ENCODE results near the gene SPSB4. TPM values are rescaled to one million over a fixed set of nuclear protein-coding genes. Genes with fewer than 3 reads are reported as not detected.
A peak's percentile ranks its signal among the peaks of the same experiment; 100 is the strongest.

SPSB4 gene
- total RNA-seq, 1 donor from 2014 or later, result 2.2 TPM

DNA sequence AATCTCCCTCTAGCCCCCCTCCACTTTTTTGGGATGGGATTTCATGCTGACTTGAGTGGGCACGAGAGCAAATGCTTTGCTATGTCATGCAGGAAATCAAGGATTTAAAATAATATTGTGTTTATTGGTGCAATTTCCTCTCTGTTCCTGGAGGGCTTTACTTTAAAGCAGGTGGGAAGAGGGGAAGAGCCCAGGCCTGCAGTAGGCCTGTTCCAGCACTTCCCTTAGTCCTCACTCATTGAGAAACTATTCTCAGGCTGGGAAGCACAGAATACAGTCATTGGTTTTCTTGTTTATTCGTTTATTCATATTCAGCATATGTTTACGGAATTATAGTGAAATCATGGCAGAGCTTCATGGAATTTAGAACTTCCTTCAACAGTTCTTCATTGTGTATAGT, 41.7 kb upstream of the SPSB4 start:
- no peaks in the 10 kb centered on the region for H3K9me3 ChIP-seq (ENCODE audit: insufficient read depth, low read depth, low read length)
- no peak overlapping the region for H3K27ac Mint-ChIP-seq (ENCODE audit: unreplicated experiment)
- H3K27ac ChIP-seq (ENCODE audit: low read depth, low read length), result no peak overlapping the region
- no peaks in the 10 kb centered on the region for H3K36me3 ChIP-seq (ENCODE audit: insufficient read depth, low read length)
- H4K20me1 ChIP-seq (ENCODE audit: insufficient read depth, low read length), result no peaks in the 10 kb centered on the region
- H3K4me1 ChIP-seq (ENCODE audit: insufficient read depth, low read length), result no peaks in the 10 kb centered on the region
- FAIRE-seq (no peak), DNase-seq (ENCODE audit: low read depth) (no peak)
- H2AFZ ChIP-seq (ENCODE audit: low read depth, low read length), result no peak overlapping the region
- H3K9me3 Mint-ChIP-seq (ENCODE audit: unreplicated experiment), result no peaks in the 10 kb centered on the region
- TF ChIP-seq EZH2 (IDR thresholded peaks at IDR 0.05; ENCODE audit: insufficient read depth, low read length), result no peak
- TF ChIP-seq, protein P1, sequence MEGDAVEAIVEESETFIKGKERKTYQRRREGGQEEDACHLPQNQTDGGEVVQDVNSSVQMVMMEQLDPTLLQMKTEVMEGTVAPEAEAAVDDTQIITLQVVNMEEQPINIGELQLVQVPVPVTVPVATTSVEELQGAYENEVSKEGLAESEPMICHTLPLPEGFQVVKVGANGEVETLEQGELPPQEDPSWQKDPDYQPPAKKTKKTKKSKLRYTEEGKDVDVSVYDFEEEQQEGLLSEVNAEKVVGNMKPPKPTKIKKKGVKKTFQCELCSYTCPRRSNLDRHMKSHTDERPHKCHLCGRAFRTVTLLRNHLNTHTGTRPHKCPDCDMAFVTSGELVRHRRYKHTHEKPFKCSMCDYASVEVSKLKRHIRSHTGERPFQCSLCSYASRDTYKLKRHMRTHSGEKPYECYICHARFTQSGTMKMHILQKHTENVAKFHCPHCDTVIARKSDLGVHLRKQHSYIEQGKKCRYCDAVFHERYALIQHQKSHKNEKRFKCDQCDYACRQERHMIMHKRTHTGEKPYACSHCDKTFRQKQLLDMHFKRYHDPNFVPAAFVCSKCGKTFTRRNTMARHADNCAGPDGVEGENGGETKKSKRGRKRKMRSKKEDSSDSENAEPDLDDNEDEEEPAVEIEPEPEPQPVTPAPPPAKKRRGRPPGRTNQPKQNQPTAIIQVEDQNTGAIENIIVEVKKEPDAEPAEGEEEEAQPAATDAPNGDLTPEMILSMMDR (IDR thresholded peaks at IDR 0.05; ENCODE audit: insufficient read depth, low read depth, low read length), result no peak
- H3K4me1 Mint-ChIP-seq (ENCODE audit: low read depth, unreplicated experiment), result peaks cover 2% of the 10 kb centered on the region
- no peak overlapping the region for H3K9ac ChIP-seq (ENCODE audit: low read length)
- no peak overlapping the region for H3K4me3 ChIP-seq (ENCODE audit: insufficient read depth, low read depth, low read length)
- no peak overlapping the region for H3K4me2 ChIP-seq (ENCODE audit: low read length)
- no peaks in the 10 kb centered on the region for H3K79me2 ChIP-seq (ENCODE audit: insufficient read depth, low read length)
- peaks cover 10% of the 10 kb centered on the region for H3K27me3 ChIP-seq (ENCODE audit: insufficient read depth, low read length)
- no peak overlapping the region for H3K4me3 Mint-ChIP-seq (ENCODE audit: unreplicated experiment)
- H3K36me3 Mint-ChIP-seq (ENCODE audit: low read depth, unreplicated experiment), result no peaks in the 10 kb centered on the region
- H3K27me3 Mint-ChIP-seq (ENCODE audit: low read depth, unreplicated experiment), result peaks cover 12% of the 10 kb centered on the region

DNA sequence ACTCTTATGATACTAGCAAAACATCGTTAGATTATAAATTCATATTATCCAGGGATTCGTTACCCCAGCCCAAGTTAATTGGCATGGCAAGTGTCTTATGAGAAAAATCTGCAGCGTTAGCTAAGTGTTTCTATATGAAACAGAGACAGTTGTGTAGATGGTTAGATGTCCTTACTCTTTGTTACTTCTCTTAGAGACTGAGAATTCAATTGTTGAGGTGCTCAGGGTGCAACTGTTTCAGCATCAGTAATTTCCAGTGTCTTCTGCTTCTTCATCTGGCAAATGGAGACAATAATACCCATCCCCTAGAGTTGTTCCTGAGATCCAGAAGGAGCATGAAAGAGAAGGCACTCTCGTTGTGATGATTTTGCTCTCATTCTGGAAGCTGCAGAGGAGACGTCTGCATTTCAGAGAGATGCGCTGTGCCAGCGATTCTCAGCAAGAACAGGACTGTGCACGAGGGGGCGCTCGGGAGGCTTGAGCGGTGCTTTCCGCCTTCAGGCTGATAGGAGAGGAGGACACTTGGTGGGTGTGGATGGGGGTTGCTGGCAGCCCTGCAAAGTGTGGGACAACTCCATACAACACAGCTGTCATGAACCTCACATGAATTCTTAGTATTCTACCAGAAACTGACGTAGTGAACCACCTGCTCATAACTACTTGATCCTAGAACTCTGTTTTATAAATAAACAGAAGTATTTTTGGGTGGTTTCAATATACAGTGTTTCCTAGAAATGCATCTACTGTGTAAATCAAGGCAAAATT, 39.7 kb upstream of the SPSB4 start:
- Mint-ChIP-seq H3K36me3 (ENCODE audit: low read depth, unreplicated experiment) (no peaks in the 10 kb centered on the region), H3K27ac (ENCODE audit: unreplicated experiment) (no peak overlapping the region), H3K4me3 (ENCODE audit: unreplicated experiment) (no peak overlapping the region), H3K9me3 (ENCODE audit: unreplicated experiment) (no peaks in the 10 kb centered on the region), H3K27me3 (ENCODE audit: low read depth, unreplicated experiment) (peaks cover 12% of the 10 kb centered on the region), H3K4me1 (ENCODE audit: low read depth, unreplicated experiment) (peaks cover 4% of the 10 kb centered on the region)
- no peak for TF ChIP-seq EZH2 (IDR thresholded peaks at IDR 0.05; ENCODE audit: insufficient read depth, low read length)
- TF ChIP-seq, protein P1 (IDR thresholded peaks at IDR 0.05; ENCODE audit: insufficient read depth, low read depth, low read length), result peak; percentile 74
- Histone ChIP-seq H3K36me3 (ENCODE audit: insufficient read depth, low read length) (no peaks in the 10 kb centered on the region), H2AFZ (ENCODE audit: low read depth, low read length) (no peak overlapping the region), H3K4me1 (ENCODE audit: insufficient read depth, low read length) (no peaks in the 10 kb centered on the region), H3K27me3 (ENCODE audit: insufficient read depth, low read length) (peaks cover 10% of the 10 kb centered on the region), H4K20me1 (ENCODE audit: insufficient read depth, low read length) (no peaks in the 10 kb centered on the region), H3K9ac (ENCODE audit: low read length) (no peak overlapping the region), H3K4me3 (ENCODE audit: insufficient read depth, low read depth, low read length) (no peak overlapping the region), H3K79me2 (ENCODE audit: insufficient read depth, low read length) (no peaks in the 10 kb centered on the region), H3K27ac (ENCODE audit: low read depth, low read length) (no peak overlapping the region), H3K4me2 (ENCODE audit: low read length) (no peak overlapping the region), H3K9me3 (ENCODE audit: insufficient read depth, low read depth, low read length) (no peaks in the 10 kb centered on the region)
- no peak for FAIRE-seq
- peak; percentile 22 for DNase-seq (ENCODE audit: low read depth)

DNA sequence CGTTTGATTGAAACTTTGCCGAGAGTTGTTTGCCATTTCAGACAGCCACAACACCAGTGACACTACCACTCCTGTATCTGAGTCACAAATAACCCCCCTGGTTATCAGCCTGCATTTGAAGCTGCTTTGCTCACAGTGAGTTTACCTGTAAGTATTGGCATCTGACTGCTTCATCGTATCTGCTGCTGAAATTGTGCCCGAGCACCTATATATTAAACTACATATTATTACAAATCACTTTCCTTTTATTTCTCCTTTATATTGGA, 39.2 kb upstream of the SPSB4 start:
- Histone ChIP-seq H3K36me3 (ENCODE audit: insufficient read depth, low read length) (no peaks in the 10 kb centered on the region), H3K4me3 (ENCODE audit: insufficient read depth, low read depth, low read length) (no peak overlapping the region), H3K9ac (ENCODE audit: low read length) (no peak overlapping the region), H4K20me1 (ENCODE audit: insufficient read depth, low read length) (no peaks in the 10 kb centered on the region), H3K4me1 (ENCODE audit: insufficient read depth, low read length) (no peaks in the 10 kb centered on the region), H3K79me2 (ENCODE audit: insufficient read depth, low read length) (no peaks in the 10 kb centered on the region), H3K9me3 (ENCODE audit: insufficient read depth, low read depth, low read length) (no peaks in the 10 kb centered on the region), H2AFZ (ENCODE audit: low read depth, low read length) (no peak overlapping the region), H3K27me3 (ENCODE audit: insufficient read depth, low read length) (peaks cover 10% of the 10 kb centered on the region), H3K27ac (ENCODE audit: low read depth, low read length) (no peak overlapping the region), H3K4me2 (ENCODE audit: low read length) (no peak overlapping the region)
- H3K36me3 Mint-ChIP-seq (ENCODE audit: low read depth, unreplicated experiment), result no peaks in the 10 kb centered on the region
- H3K4me1 Mint-ChIP-seq (ENCODE audit: low read depth, unreplicated experiment), result peaks cover 4% of the 10 kb centered on the region
- H3K27ac Mint-ChIP-seq (ENCODE audit: unreplicated experiment), result no peak overlapping the region
- peaks cover 12% of the 10 kb centered on the region for H3K27me3 Mint-ChIP-seq (ENCODE audit: low read depth, unreplicated experiment)
- TF ChIP-seq, protein P1 (IDR thresholded peaks at IDR 0.05; ENCODE audit: insufficient read depth, low read depth, low read length), result no peak
- no peak for TF ChIP-seq EZH2 (IDR thresholded peaks at IDR 0.05; ENCODE audit: insufficient read depth, low read length)
- DNase-seq (ENCODE audit: low read depth), result no peak
- H3K9me3 Mint-ChIP-seq (ENCODE audit: unreplicated experiment), result no peaks in the 10 kb centered on the region
- no peak overlapping the region for H3K4me3 Mint-ChIP-seq (ENCODE audit: unreplicated experiment)
- no peak for FAIRE-seq
